HepG2 (cell line): ENCODE measurements around the gene ANKRD11. TPM values are rescaled to one million over a fixed set of nuclear protein-coding genes. Genes with fewer than 3 reads are reported as not detected.

ENCODE experiments used
- ATAC-seq: fragments of 200-7000 bp; cut with Tn5 transposase; 3 replicates; pipeline ENCODE4 v1.9.1; 2020; ENCODE audit warnings: mild to moderate bottlenecking, moderate library complexity
- BruUV-seq: library from RNA; stranded (reverse); fragments of 400-500 nt; replicated peaks from 2 replicates; lab custom pipeline; 2021; lab: Mats Ljungman, UMichigan
- CTCF ChIA-PET: fragments of 300-600 bp; formaldehyde crosslinking; extraction: SDS; loops from one replicate; lab custom pipeline; 2021; ENCODE audit warnings: low total read pairs, inconsistent platforms, low intra/inter-chr PET ratio; lab: Yijun Ruan, JAX
- POLR2A ChIA-PET: fragments of 350-600 bp; sonication (Branson Sonifier 250); formaldehyde crosslinking; loops from one replicate; lab custom pipeline; 2020; ENCODE audit warnings: antibody characterized with exemption, inconsistent platforms; lab: Yijun Ruan, JAX
- DNase-seq: peaks from one replicate; pipeline ENCODE4 v3.0.0-alpha.2; 2015; ENCODE audit warnings: low spot score
- FAIRE-seq: peaks from 3 replicates; lab custom pipeline; 2011; peaks lifted over from hg19 to GRCh38; lab: Jason Lieb, UNC
- H2AFZ ChIP-seq: one replicate; pipeline ENCODE4 v1.6.1; 2011; ENCODE audit warnings: low read length, inconsistent platforms
- H3K27ac ChIP-seq: fragments of 300-600 bp; 3 replicates; pipeline ENCODE4 v1.8.0; 2011; ENCODE audit warnings: mixed run types, mild to moderate bottlenecking, mixed read lengths, low read length, inconsistent platforms; ENCODE audit not compliant: insufficient read depth; ENCODE audit errors: extremely low read length
- H3K27me3 ChIP-seq, 2 experiments: fragments of 200-600 bp in 1 of 2; 2 replicates in 1 of 2; 3 replicates in 1 of 2; pipeline versions ENCODE4 v1.6.0 to v1.8.0; 2011; ENCODE audit warnings: low read length in 2 of 2, mild to moderate bottlenecking in 2 of 2, moderate library complexity in 2 of 2, inconsistent platforms in 1 of 2; ENCODE audit not compliant: insufficient read depth in 2 of 2, control insufficient read depth in 1 of 2
- H3K36me3 ChIP-seq, 2 experiments: fragments of 200-600 bp in 1 of 2; replicated peaks in 1 of 2; 2 replicates in 1 of 2; 3 replicates in 1 of 2; pipeline versions ENCODE4 v1.5.1 to v1.8.0; 2011; ENCODE audit warnings: low read length in 2 of 2, inconsistent platforms in 1 of 2; ENCODE audit not compliant: insufficient read depth in 2 of 2, control insufficient read depth in 1 of 2
- H3K4me1 ChIP-seq: 2 replicates; pipeline ENCODE4 v1.5.1; 2012; ENCODE audit warnings: low read length, inconsistent platforms; ENCODE audit not compliant: insufficient read depth
- H3K4me2 ChIP-seq: 2 replicates; pipeline ENCODE4 v1.6.0; 2011; ENCODE audit warnings: low read depth, low read length, inconsistent platforms
- H3K4me3 ChIP-seq, 3 experiments: fragments of 200-600 bp in 1 of 3; sonication (generic), shearing (Covaris generic) in 1 of 3; replicated peaks in 1 of 3; 2 replicates each; pipeline ENCODE4 v1.5.1; 2011 to 2016; ENCODE audit warnings: low read length in 3 of 3, inconsistent platforms in 2 of 3, low read depth in 2 of 3, mild to moderate bottlenecking in 2 of 3, control low read depth in 1 of 3, mixed read lengths in 1 of 3; ENCODE audit not compliant: insufficient read depth in 1 of 3
- H3K79me2 ChIP-seq: one replicate; pipeline ENCODE4 v1.6.1; 2011; ENCODE audit warnings: low read length, inconsistent platforms; ENCODE audit not compliant: insufficient read depth
- H3K9ac ChIP-seq: 2 replicates; pipeline ENCODE4 v1.6.0; 2011; ENCODE audit warnings: mild to moderate bottlenecking, low read depth, low read length, inconsistent platforms; ENCODE audit not compliant: insufficient read depth
- H3K9me3 ChIP-seq: 2 replicates; pipeline ENCODE4 v1.5.1; 2012; ENCODE audit warnings: mild to moderate bottlenecking, low read length
- H4K20me1 ChIP-seq: 2 replicates; pipeline ENCODE4 v1.6.0; 2011; ENCODE audit warnings: inconsistent platforms, mild to moderate bottlenecking, low read length, moderate library complexity; ENCODE audit not compliant: insufficient read depth
- AGO2 ChIP-seq: fragments of 200-400 bp; formaldehyde crosslinking; optimal IDR thresholded peaks from 2 replicates; pipeline ENCODE3; 2017; ENCODE audit warnings: mild to moderate bottlenecking, low read depth, low read length, moderate library complexity
- BATF2 ChIP-seq: sonication (generic); formaldehyde crosslinking; IDR thresholded peaks from 2 replicates; pipeline ENCODE4 v1.8.0; 2022; ENCODE audit warnings: mild to moderate bottlenecking, missing genetic modification reagents, moderate library complexity
- SKI ChIP-seq: fragments of 450-650 bp; IDR thresholded peaks from one replicate; pipeline ENCODE4 v1.6.1; 2018; ENCODE audit warnings: mild to moderate bottlenecking; ENCODE audit not compliant: partially characterized antibody
- ZNF496 ChIP-seq: sonication (generic); formaldehyde crosslinking; IDR thresholded peaks from 2 replicates; pipeline ENCODE4 v1.8.1; 2023; ENCODE audit warnings: mild to moderate bottlenecking, moderate library complexity, missing genetic modification reagents; ENCODE audit not compliant: insufficient replicate concordance
- WGBS: methylation state at CpG from one replicate; pipeline ENCODE4 v1.1.6; 2017; ENCODE audit warnings: low lambda C conversion rate; 5-methylcytosine and 5-hydroxymethylcytosine counted together
- in situ Hi-C: cut with HindIII; loops from 2 replicates; pipeline ENCODE4 v1.10.0; 2017; ENCODE audit warnings: low pct_unique_long_range_greater_than_20kb; ENCODE audit not compliant: extremely low pct_ligation_motif_present
- intact Hi-C: fragments of 100-400 bp; cut with micrococcal nuclease; formaldehyde crosslinking; loops from one replicate; pipeline ENCODE4 v1.10.0; 2022; ENCODE audit not compliant: unreplicated experiment
- polyA plus RNA-seq, 8 experiments: library from polyadenylated mRNA; depleted of rRNA in 3 of 8; stranded (reverse) in 7 of 8; unstranded in 1 of 8; fragments of >200 nt; fragmentation: Illumina TruSeq in 4 of 8; extraction: Trizol in 4 of 8; gene quantifications; 2 replicates each; pipeline versions ENCODE4 v1.2.1 to v1.2.3, GENCODE V29; 2011 to 2016; ENCODE audit warnings: low read depth in 4 of 8, missing spikeins in 1 of 8, mixed read lengths in 1 of 8; ENCODE audit not compliant: insufficient read depth in 1 of 8
- total RNA-seq, 5 experiments: library from RNA; depleted of rRNA; stranded (reverse); fragments of >200 nt; fragmentation: Illumina TruSeq; extraction: Trizol; gene quantifications; 2 replicates each; pipeline ENCODE4 v1.2.3, GENCODE V29; 2016; ENCODE audit warnings: low read depth in 1 of 5

Gene ANKRD11
- total and polyA plus RNA-seq, 2 of the 13 experiments (the other 11 are each of a cell fraction or from before 2014, with no cell fraction given) = 21.4 to 38.4 TPM

- no peak for FAIRE-seq
- 0 out of 2 replicates have a peak, but pooled peaks cover 4% of the 10 kb centered on the region for H3K4me1 ChIP-seq
- TF ChIP-seq SKI = no peak
- peak; percentile 66 for TF ChIP-seq AGO2
- TF ChIP-seq, all 625 proteins: peak for 1
- Histone ChIP-seq H3K9me3 (no peaks in the 10 kb centered on the region), H3K36me3 (peaks cover 37 to 52% of the 10 kb centered on the region in 2 experiments), H3K4me2 (no peak overlapping the region), H3K27me3 (no peaks in the 10 kb centered on the region; a peak in 1 of 5 replicates), H3K9ac (no peak overlapping the region), H3K27ac (no peak overlapping the region), H2AFZ (no peak overlapping the region), H3K4me3 (no peak overlapping the region), H4K20me1 (0 out of 2 replicates have a peak, but pooled peaks cover 3% of the 10 kb centered on the region), H3K79me2 (no peaks in the 10 kb centered on the region)
- in situ Hi-C loops = no loop called here
- BruUV-seq = no TSS peak
- DNase-seq = no peak
- POLR2A ChIA-PET = no interaction called here
- intact Hi-C loops = no loop called here
- ATAC-seq = no peak
- 99% methylated on average over 6 of the region's 12 CpGs for WGBS
- CTCF ChIA-PET = no interaction called here
Observed at GRCh38 chr16:89538286-89538685, 47.9 kb upstream of the ANKRD11 start.

GRCh38 chr16:89537549-89537925, 47.2 kb upstream of the ANKRD11 start:
- H2AFZ ChIP-seq = no peak overlapping the region
- H3K27ac ChIP-seq = no peak overlapping the region
- in situ Hi-C loops = no loop called here
- BruUV-seq = no TSS peak
- 0 out of 2 replicates have a peak, but pooled peaks cover 4% of the 10 kb centered on the region for H3K4me1 ChIP-seq
- FAIRE-seq = no peak
- no peak overlapping the region for H3K4me3 ChIP-seq
- no peak for ATAC-seq
- ChIA-PET POLR2A (no interaction called here), CTCF (no interaction called here)
- no peak overlapping the region for H3K4me2 ChIP-seq
- H3K9ac ChIP-seq = no peak overlapping the region
- H3K9me3 ChIP-seq = no peaks in the 10 kb centered on the region
- no peaks in the 10 kb centered on the region for H3K79me2 ChIP-seq
- no peak for DNase-seq
- TF ChIP-seq ZNF496 (CRISPR knock-in tag) (no peak), BATF2 (0 out of 2 replicates have a peak, but pooled peaks have one; percentile 26)
- H4K20me1 ChIP-seq = 0 out of 2 replicates have a peak, but pooled peaks cover 3% of the 10 kb centered on the region
- WGBS = 100% methylated on average over 3 of the region's 7 CpGs
- H3K36me3 ChIP-seq = peaks cover 37 to 59% of the 10 kb centered on the region in 2 experiments
- H3K27me3 ChIP-seq = no peaks in the 10 kb centered on the region; a peak in 1 of 5 replicates
- intact Hi-C loops = no loop called here
